NCI-H146 treated with DMSO at 0.1 percent for 48 hours (cell line): ENCODE measurements around the gene UPP1.

Source experiments
- DNase-seq: peaks from one replicate; lab custom pipeline; 2025; ENCODE audit not compliant: unreplicated experiment; lab: John Stamatoyannopoulos, UW

Gene UPP1

DNA sequence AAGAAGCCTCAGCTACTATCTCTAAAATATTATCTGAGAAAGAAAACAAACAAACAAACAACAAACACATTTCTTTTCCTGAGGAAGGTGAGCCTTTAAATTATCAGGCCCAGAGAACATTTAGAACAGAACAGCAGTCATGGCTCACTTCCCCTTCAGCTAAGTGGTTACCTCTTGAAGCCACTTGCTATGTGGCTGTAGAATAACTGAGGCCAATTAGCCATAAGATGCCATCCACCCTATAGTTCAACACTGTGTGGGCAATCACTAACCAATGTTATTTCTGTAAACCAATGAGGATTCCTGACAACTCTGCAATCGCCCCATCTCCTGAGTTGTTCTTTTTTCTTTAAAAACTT is 3.7 kb upstream of the UPP1 start:
- DNase-seq: no peak

- DNase-seq: no peak
Observed at GRCh38 chr7:48085942-48086341, 3.1 kb upstream of the UPP1 start.

- DNase-seq: no peak
Observed at GRCh38 chr7:48087349-48087748, 1.7 kb upstream of the UPP1 start.

DNA sequence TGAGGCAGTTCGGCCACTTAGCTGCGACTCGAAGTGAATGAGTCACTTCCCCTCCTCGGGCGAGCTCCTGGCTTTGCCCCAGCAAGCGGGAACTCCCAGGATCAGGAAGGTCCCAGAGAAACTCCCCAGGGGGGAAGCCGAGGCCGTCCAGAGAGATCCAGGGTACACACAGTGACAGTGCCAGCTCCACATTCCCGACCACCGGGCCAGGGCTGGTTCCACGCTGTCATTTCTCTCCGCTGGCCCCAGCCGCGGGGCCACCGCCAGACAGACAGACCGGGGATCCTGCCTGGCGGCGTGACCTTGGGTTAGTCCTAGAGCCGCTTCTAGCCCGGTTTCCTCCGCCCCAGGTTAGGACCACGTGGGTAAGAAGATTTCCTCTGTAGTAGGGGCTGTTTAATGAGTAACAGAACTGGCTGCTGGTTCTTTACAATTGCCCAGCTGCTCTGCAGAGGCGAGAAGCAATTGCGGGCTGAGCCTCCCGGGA is 463 bp upstream of the UPP1 start:
- peak; percentile 41 for DNase-seq

- no peak for DNase-seq
Observed at GRCh38 chr7:48090095-48090805, 1.2 kb downstream of the UPP1 start.

DNA sequence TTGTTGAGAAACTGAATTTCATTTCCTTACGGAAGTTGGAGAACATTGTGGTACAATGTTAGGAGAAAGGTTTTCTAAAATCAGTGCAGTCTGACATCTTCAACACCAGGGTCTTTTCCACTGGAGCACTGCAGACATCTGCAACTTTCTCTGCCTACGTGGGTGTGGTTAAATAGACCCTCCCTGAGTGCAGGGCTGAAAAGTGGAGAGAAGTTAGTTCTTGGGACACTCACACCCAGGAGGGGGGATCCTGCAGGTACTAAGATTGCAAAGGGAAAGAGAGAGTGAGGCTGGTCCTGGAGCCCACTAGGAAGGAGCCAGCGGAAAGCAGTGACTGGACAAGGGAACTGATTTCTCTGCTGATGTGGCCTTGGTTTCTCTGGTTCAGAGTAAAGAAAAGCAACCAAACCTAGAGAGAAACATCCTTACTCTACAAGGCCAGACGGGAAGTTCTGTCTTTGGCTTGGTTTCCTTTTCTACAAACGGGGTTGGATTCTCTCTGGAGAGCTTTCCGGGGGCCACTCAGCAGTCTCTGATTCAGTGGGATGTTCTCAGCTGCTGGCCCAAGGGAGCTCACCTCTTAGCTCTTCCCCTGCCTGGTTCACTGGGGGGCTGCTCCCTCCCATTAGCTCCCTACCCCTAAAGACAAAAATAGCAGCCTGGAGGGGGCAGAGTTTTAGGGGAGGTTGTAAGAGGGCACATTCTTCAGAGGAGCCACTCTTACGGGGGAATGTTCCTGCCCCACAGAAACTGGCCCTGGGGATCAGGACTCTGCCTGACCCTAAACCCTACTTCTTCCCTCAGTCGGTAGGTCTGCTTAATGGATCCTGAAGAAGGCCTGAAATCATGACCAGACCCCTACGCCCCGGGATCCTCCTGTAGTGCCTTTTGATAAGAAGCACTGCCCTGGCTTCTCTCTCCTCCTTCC is 2.7 kb downstream of the UPP1 start:
- no peak for DNase-seq

DNA sequence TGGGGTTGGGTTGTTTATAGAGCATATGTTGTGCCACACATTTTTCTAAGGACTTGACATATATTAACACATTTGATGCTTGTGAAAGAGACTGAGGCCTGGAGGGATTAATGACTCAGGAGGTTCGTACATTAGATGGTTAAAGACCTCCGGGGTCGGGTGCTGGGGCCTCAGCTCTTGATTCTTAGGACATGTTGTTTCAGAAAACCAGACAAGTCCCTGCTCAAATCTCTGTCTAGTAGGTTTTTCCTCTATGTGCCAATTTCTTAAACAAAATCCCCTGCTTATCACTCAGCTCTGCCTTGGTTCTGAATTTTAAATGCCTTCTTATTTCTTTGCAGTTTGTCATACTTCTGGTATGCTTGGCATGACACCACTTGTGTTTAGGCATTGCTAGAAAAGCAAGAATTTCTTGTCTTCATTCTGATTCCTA is 5.8 kb downstream of the UPP1 start:
- no peak for DNase-seq

GRCh38 chr7:48096273-48096672 is 7.2 kb downstream of the UPP1 start:
- DNase-seq: no peak

DNA sequence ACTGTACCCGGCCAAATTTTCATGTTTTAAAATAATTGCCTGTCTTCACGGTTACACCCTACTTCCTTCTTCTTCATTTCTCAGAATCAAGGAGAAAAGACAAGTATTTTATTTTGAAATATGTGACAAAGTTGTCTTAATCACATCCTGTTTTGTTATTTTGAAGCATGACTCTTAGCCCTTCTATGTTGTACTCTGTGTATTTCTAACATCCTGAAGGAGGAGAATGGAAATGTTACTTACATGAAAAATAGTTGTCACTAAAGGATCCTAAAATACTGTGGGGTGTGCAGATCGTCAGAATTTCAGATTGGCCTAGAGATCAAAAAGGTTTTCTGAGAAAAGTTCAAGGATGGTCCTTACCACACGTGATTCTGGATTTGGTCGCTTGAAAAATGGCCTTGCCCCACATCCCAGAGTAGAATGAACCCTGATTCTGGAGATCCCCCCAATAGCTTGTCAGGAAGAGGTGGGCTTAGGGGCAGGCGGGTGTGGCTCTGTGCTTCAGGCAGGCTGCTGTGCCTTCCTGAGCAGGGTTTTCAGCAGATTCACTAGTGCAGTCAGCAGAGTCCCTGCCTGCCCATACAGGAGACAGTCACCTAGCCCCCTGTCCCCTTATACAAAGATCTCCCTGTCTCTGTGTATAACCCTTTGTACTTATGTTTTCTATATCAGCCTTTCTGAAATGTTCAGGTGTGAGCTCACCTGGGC is 8.6 kb downstream of the UPP1 start:
- no peak for DNase-seq

GRCh38 chr7:48098846-48099245 is 9.8 kb downstream of the UPP1 start:
- no peak for DNase-seq

DNA sequence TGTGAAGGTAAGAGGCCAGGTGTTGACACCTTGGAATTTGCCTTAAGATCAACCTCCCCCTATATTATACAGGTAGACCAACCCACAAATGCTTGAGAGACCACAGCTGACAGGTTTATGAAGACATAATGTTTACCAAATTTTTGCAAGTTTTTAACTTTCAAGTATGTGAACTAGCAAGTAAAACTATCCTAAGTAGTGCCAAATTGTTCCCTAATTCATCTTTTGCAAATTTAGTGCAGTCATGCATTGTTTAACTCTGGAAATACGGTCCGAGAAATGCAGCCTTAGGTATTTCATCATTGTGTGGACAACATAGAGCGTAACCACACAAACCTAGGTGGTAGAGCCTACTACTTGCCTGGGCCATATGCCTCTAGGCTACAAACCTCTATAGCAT is 10.7 kb downstream of the UPP1 start:
- no peak for DNase-seq

DNA sequence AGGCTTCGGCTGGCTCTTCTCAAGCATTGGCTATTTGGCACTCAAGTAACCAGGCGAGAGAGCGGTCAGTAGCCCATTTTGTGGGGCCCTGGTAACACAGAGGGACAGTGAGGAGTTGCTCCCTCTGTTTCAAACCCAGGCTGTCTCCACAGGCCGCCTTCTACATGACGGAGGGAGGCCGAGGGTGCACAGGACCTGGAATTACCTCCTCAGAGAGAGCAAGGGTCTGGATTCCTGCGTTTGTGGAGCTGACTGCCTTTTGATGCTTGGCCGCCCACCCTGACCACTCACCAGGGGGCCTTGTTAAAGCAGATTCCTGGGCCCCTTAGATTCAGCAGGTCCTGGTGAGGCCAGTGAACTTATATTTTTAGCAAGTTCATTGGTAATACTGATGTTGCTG is 12.3 kb downstream of the UPP1 start:
- no peak for DNase-seq

DNA sequence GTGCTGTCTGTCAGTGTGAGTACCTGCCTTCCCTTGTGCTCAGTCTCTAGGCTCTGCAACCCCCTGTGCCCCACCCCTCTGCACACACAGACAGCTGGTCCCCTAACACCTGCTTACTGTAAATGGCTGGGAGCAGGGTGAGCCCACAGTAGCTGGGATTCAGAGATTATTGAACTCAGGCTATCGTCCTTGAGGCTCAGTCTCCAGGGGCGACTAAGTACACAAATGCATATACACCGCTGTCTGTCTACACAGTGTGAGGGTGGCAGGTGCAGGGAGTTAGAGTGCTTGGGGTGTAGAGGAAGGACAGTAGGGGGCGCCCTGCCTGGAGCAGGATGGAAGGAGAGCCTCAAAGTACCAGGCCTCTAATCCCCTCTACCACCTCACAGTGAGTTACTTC is 12.9 kb downstream of the UPP1 start:
- no peak for DNase-seq

DNA sequence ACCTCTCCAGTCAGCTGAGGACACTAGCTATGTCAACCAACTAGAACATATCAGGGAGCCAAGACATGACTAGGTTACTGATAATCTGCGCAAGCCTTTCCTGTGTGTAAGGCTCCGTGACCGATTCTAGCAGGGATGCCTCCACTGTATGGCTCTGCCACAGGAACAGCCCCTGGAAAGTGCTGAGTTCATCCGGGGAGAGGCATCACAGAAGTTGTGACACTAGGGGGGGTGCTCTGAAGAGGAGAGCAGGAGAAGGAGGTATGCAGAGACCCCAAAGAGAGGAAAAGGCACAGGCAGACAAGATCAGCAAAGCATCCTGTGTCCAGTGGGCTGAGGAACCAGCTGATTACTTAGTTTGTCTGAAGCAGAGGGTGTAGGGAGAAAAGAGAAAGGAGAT is 13.5 kb downstream of the UPP1 start:
- DNase-seq: no peak

- DNase-seq: no peak
Observed at GRCh38 chr7:48105045-48105444, 16.0 kb downstream of the UPP1 start.

- no peak for DNase-seq
Observed at GRCh38 chr7:48106906-48107659, 18.0 kb downstream of the UPP1 start.

DNA sequence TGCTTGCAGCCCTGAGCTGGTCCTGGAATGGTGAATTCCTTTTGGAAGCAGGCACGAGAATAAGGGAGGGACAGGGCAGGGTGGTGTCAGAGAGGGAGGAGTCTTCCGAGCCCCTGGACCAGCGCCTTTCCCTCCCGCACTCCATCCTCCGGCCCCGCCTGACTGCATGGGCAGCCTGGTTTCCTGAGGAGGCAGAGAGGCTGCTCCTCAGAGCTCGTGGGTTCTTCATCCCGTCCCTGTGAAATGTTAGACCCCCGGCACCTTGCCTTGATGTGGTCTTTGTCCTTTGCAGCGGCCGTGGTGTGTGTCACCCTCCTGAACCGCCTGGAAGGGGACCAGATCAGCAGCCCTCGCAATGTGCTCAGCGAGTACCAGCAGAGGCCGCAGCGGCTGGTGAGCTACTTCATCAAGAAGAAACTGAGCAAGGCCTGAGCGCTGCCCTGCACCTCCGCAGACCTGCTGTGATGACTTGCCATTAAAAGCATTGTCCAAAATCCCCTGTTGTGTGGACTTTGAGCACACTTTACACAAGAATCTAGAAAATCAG is 18.9 kb downstream of the UPP1 start:
- DNase-seq: no peak

DNA sequence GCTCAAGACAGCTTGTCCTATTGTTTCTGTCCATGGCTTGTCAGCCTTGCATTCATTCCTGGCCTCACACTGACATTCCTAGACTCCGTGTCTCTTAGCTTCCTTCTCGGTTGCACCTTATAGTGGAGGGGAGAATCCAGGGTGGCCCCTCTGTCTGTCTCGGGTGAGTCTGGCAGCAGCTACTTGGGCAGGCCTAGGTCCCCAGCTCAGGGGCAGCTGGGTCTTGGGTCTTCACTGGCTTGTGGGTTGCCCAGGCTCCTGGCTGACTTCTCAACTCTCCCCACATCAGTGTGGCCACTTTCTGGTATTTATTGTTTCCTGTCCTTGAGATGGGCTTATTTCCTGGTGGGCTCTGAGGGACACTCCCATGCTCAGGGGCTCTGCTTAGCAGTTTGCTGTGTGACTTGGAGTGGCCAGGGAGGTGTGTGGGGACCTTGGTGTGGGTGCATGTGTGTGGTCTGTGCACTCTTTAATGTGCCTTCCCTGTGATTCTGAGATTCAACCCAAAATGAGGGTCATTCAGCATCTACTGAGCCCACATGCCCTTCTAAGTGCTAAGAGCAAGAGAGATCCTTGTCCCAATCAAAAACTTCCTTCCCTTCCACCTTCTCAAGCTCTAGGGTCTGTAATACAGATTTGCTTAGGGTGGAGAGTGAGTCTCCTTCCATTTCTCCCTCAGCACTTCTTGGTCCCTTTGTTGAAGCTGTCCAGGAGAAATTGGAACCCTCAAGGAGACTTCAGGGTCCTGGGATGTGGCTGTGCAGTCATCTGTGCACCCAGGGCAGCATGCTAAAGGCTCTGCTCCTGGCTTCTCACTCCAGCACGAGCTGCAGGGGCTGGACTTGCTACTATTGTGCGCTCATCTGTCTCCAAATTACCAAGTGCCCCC is 20.1 kb downstream of the UPP1 start:
- no peak for DNase-seq

DNA sequence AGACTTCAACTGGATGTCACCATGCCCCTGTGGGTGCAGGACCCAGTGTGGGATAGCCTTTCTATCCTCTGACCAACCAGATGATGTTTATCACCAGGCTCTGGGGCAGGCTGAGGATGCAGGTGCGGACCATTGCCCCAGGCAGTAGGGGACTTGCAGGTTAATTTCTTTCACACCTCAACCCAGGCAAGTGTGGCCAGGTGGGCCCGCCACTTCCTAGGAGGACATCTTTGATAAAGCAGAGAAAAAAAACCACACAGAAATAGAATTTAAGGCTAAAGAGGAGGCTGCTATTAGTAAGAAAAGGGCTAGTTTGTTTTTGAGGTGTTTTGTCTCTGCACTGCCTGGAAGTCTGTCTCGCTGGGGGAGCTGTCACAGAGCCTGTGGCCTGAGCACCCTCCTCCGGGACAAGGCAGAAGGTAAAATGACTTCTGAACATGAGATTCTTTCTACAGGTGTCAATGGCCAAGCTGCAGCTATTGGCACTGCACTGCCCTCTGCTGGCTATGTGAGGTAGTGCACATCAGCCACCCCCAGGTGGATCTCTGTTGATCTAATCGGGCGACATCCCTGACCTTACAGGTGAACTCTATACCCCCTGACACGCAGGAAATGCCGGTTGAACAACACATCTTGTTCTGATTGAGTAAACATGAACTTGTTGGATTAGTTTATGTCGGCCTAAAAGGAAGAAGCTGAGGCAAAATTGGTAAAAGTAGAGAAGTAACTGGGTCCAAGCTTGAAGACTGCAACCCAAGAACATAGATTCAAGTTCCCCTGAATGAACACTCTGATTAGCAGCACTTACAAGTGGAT is 21.0 kb downstream of the UPP1 start:
- peak; percentile 25 for DNase-seq
